Central memory CD8-positive, alpha-beta T cell (primary cell): Measurements from ENCODE around the gene MT1G.
"Not testable (repeated sequence)": the region's sequence is repeated elsewhere in the genome, so short reads cannot be mapped to it uniquely, and the experiment has no call there.

Source experiments
- ATAC-seq: fragments of 150-1000 bp; cut with Tn5 transposase; replicated peaks from 2 replicates; pipeline ENCODE4 v1.10.0; 2022; ENCODE audit warnings: mild to moderate bottlenecking, moderate FRiP score, moderate number of reproducible peaks; ENCODE audit not compliant: poor library complexity, severe bottlenecking; ENCODE audit errors: extremely low read depth
- DNase-seq, 2 donors: peaks; one replicate each; pipeline ENCODE4 v3.0.0; 2021; ENCODE audit warnings: low spot score in 2 of 2
- H3K27ac Mint-ChIP-seq: one replicate; pipeline ENCODE4 v1.8.0; 2022; ENCODE audit warnings: low read depth, mild to moderate bottlenecking, moderate library complexity, mixed read lengths
- H3K27me3 Mint-ChIP-seq: one replicate; pipeline ENCODE4 v1.8.0; 2022; ENCODE audit warnings: mixed read lengths
- H3K36me3 Mint-ChIP-seq: one replicate; pipeline ENCODE4 v1.8.0; 2022; ENCODE audit warnings: mild to moderate bottlenecking, moderate library complexity, mixed read lengths; ENCODE audit not compliant: insufficient read depth
- H3K4me1 Mint-ChIP-seq: one replicate; pipeline ENCODE4 v1.8.0; 2022; ENCODE audit warnings: mixed read lengths
- H3K4me3 Mint-ChIP-seq: one replicate; pipeline ENCODE4 v1.8.0; 2022; ENCODE audit warnings: mild to moderate bottlenecking, moderate library complexity, mixed read lengths
- H3K9me3 Mint-ChIP-seq: one replicate; pipeline ENCODE4 v1.8.0; 2022; ENCODE audit warnings: mixed read lengths

The MT1G gene

DNA sequence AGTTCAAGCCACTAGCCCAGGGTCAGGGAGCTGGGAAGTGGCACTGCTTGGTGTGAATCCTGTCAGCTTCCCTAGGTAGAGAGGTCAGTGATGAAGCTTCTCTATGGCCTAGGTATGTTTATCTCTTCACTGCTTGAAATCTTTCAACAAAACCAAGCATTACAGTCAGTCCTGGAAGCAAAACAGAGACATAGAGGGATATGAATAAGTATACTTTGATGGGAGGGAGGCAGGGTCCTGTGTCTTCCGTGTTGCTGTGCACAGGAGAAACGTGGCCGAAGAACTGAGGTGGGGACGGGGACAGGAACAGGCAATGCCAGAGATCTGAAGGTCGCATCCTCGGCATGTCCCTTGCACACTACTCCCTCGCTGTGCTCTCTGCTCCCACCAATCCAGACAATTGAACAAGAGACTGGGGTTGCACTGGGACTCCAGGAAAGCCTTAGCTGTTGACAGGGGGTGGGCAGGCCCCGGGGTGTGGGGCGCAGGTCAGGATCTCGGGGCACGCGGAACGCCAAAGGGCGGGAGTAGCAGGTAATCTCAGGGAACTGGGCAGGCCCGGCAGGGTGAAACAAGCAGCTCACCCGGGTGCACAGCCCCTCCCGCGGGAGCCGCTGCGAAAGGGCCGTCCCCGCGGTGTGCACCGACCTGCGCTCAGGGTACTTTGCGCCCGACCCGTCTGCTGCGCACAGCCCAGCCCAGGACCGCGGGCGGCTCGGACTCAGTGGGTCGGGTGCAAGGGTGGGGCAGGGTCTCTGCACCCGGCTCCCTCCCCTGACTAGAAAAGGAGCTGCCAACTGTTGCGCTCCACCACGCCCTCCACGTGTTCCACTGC lies 1.4 kb upstream of the MT1G start, which contains the start of gene MT1H:
TSS of gene MT1H (plus strand) at position 810 of the 835 bp plus-strand sequence. CDS start 71 bp downstream, outside the sequence.
- Mint-ChIP-seq H3K27ac (no peak within 1 kb of the TSS), H3K4me1 (peaks cover 11% of the 10 kb centered on the region), H3K4me3 (no peak within 1 kb of the TSS), H3K36me3 (peaks cover 6% of the 10 kb centered on the region), H3K27me3 (peaks cover 80% of the 10 kb centered on the region), H3K9me3 (no peaks in the 10 kb centered on the region)
- no peak for ATAC-seq
- DNase-seq = no peak

DNA sequence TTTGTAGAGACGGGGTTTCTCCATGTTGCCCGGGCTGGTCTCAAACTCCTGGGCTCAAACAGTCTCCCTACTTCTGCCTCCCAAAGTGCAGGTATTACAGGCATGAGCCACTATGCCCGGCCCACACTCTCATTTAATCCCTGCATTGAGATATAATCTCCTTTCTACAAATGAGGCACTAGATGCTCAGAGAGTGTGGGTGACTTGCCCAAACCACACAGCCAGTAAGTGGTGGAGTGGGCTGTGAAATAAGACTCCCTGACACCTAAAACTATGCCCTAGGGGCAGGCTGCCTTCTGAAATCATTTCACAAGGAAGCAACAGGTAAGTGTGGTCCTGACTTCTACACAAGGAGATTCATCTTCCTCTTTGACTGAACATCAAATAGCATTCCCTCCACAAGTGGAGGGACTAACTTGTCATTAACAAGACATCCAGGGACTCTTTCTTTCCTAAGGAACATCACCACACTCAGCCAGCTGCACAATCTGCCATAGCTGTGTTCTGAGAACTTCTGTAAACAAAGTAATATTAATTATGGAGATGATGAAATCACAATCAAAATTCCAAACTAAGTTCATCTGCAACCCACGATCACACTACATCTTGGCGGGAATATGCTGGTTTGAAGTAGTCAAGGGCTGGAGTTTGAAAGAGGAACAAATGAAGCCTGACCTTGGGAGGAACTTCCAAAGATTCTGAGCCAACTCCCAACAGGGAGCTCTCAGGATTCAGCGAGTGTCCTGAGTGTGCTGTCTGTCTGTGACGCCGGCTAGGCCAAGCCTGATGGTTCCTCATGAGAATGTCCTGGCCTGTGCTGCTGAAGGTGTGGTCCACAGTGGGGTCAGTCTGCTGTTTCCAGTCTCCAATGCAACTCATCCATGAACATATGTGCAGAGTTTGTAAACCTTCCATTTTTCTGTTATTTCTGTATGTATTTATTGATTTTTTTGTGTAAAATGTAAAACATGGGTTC lies 2.3 kb downstream of the MT1G start:
- not testable (repeated sequence) for H3K27ac Mint-ChIP-seq, H3K36me3 Mint-ChIP-seq, H3K9me3 Mint-ChIP-seq, H3K4me3 Mint-ChIP-seq, DNase-seq, ATAC-seq
- Mint-ChIP-seq H3K27me3 (peaks cover 44% of the 10 kb centered on the region), H3K4me1 (peaks cover 34% of the 10 kb centered on the region)

DNA sequence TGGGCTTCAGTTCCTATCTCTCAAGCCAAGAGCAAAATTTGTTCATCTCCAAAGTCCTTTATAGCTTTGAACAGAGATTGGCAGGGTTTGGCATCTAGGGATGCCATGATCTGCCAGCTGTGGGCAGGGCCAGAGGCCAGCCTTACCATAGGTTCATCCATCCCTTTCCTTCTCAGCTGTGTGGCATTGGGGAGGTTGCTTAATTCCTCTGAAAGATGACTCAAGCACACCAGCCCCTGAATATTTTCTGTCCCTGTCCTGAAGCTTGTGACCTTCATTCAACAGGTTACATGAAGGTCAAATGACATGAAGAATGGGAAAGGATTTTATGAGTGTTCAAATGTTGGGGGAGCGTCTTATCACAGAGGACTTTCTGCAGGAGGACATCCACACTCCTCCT lies 3.4 kb downstream of the MT1G start:
- H3K36me3 Mint-ChIP-seq = peaks cover 6% of the 10 kb centered on the region
- peaks cover 33% of the 10 kb centered on the region for H3K27me3 Mint-ChIP-seq
- no peak for ATAC-seq
- H3K4me1 Mint-ChIP-seq = peaks cover 31% of the 10 kb centered on the region
- no peak for DNase-seq
- no peaks in the 10 kb centered on the region for H3K9me3 Mint-ChIP-seq
- no peak overlapping the region for H3K27ac Mint-ChIP-seq
- H3K4me3 Mint-ChIP-seq = no peak overlapping the region

DNA sequence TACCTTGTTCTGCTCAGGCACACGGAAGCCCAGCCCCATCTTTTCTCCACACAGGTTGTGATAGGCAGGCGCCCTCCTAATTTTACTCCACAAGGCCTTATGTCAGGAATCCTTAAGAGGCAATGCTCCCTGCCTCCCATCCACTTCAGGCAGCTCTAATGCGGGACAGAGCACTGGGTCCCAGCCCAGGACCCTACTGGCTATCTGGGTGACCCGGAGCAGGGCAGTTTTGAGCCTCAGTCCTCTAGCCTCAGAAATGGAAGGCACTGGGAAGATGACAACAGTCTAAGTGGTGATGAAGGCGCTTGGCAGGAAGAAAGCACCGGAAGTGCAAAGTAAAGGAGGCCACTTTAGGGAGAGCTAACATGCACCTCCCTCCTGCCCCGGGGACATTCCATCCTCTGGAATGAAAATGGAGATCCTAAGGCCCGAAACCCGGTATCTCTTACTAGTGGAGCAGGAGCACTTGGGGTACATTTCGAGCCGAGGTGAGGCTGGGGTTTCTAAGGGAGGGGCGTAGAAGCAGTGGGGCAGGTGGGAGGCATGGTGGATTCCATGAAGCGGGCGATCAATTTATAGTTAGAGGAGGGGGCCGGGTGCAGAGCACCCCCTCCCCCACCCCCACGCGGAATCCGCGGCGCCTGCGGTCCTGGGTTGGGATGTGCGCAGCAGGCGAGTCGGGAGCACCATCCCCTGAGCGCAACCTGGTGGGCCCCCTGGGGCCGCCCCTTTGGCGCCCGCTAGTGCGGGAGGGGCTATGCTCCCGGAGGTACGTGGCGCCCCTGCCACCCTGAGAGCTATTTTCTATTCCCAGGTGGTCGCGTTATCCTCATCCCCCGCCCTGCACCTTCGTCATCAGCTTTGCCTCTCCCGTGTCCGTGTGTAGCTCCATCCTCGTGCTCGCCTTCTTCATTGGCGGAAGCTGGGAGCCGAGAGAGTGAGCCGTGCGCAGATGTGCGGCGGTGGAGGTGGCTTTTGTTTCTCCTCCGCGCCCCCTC lies 5.2 kb downstream of the MT1G start:
- H3K27me3 Mint-ChIP-seq = peaks cover 14% of the 10 kb centered on the region
- ATAC-seq = peak; percentile 55
- H3K27ac Mint-ChIP-seq = peak overlapping the region; percentile 84
- peaks cover 36% of the 10 kb centered on the region for H3K4me1 Mint-ChIP-seq
- DNase-seq = no peak
- peak overlapping the region; percentile 85 for H3K4me3 Mint-ChIP-seq
- peaks cover 9% of the 10 kb centered on the region for H3K36me3 Mint-ChIP-seq
- H3K9me3 Mint-ChIP-seq = no peaks in the 10 kb centered on the region

DNA sequence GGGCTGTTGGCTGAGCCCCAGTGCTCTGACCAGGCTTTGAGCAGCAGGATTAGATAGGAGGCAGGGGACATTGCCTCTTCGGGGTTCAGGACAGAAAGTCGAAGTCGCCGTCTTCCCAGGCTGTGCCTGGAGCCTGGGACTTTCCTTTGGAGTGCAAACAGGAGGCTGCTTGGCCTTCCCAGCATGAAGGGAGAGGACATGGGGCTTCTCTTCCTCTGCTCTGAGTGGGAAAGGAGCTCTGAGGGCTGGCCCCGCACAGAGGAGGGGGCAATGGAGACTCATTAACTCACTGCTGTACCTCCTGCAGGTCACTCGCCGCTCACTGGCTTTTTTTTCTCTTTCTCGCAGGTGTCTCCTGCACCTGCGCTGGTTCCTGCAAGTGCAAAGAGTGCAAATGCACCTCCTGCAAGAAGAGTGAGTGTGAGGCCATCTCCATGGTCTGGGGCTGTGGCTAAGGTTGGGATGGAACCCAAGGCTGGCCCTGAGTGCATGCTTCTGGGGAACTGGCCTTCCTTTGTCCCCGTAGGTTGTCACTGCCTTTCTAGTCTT lies 9.5 kb downstream of the MT1G start:
- no peaks in the 10 kb centered on the region for H3K9me3 Mint-ChIP-seq
- H3K4me1 Mint-ChIP-seq = peaks cover 34% of the 10 kb centered on the region
- H3K36me3 Mint-ChIP-seq = peaks cover 3% of the 10 kb centered on the region
- H3K27ac Mint-ChIP-seq = peak overlapping the region; percentile 95
- peak overlapping the region; percentile 91 for H3K4me3 Mint-ChIP-seq
- no peak for ATAC-seq
- no peaks in the 10 kb centered on the region for H3K27me3 Mint-ChIP-seq
- DNase-seq = no peak

DNA sequence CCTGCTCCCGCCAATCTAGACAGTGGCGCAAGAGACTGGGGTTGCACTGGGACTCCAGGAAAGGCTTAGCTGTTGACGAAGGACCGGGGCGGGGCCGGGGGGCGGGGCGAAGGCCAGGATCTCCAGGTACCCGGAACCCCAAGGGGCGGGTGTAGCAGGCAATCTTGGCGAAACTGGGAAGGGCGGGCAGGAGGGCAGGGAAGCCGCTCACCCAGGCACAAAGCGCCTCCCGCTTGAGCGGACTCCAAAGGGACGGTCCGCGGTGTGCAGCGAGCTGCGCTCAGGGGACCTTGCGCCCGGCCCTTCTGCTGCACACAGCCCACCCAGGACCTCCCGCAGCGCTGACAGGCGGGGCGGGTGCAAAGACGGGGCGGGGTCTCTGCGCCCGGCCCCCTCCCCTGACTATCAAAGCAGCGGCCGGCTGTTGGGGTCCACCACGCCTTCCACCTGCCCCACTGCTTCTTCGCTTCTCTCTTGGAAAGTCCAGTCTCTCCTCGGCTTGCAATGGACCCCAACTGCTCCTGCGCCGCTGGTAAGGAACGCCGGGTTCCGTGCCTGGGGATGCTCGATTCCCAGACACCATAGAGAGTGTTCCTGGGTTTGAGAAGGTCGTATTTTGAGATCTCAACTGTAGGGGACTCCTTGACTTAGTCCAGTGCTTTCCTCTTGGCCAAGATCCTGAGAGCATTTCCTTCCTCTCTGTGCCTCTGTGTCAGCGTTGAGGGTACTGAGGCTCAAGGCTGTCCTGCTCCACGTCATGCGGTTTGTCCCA lies 10.1 kb downstream of the MT1G start, which contains the start of gene MT1F:
TSS of gene MT1F (plus strand) at position 405 of the 772 bp plus-strand sequence. CDS start at position 505, 100 bp downstream.
- peak within 1 kb of the TSS; percentile 91 for H3K4me3 Mint-ChIP-seq
- peak; percentile 68 for ATAC-seq
- H3K9me3 Mint-ChIP-seq = no peaks in the 10 kb centered on the region
- H3K27me3 Mint-ChIP-seq = no peaks in the 10 kb centered on the region
- DNase-seq = peak; percentile 33 to 38
- H3K4me1 Mint-ChIP-seq = peaks cover 29% of the 10 kb centered on the region
- H3K27ac Mint-ChIP-seq = peak within 1 kb of the TSS; percentile 95
- H3K36me3 Mint-ChIP-seq = peaks cover 3% of the 10 kb centered on the region

DNA sequence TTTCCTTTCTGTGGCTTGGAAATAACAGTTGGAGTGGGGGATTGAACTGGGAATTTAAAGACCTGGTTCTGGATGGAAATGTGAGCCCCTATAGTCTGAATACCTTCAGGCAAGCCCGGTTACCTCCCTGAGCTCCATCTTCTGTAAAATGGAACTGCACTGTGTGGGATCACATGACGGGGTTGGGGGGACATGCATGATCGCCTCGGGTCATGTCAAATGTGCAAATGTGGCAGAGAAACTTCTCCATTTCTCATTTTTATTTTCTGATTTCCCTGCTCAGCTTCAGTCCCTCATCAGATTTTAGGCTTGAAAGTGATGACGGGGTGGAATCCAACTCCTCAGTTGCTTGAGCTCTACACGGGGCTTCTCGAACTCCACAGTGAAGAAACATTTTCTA lies 14.6 kb downstream of the MT1G start:
- H3K36me3 Mint-ChIP-seq = no peaks in the 10 kb centered on the region
- ATAC-seq (no peak), DNase-seq (no peak)
- H3K27me3 Mint-ChIP-seq = no peaks in the 10 kb centered on the region
- H3K27ac Mint-ChIP-seq = no peak overlapping the region
- H3K4me1 Mint-ChIP-seq = peaks cover 5% of the 10 kb centered on the region
- no peak overlapping the region for H3K4me3 Mint-ChIP-seq
- H3K9me3 Mint-ChIP-seq = no peaks in the 10 kb centered on the region

DNA sequence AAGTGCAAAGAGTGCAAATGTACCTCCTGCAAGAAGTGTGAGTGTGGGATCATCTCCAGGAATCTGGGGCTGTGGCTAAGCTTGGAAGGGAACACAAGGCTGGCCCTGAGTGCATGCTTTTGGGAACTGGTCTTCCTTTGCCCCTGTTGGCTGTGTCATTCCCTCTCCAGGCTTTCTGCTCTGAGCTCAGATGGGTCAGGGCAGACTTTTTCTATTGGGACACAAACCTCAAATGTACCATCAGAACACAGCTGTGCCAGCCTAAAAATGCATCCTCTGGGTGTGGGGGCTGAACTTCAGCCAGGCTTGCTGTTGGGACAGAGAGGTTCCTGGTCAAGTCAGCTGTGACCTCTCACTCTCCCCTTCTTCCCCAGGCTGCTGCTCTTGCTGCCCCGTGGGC lies 15.3 kb downstream of the MT1G start:
- H3K9me3 Mint-ChIP-seq = no peaks in the 10 kb centered on the region
- H3K27me3 Mint-ChIP-seq = no peaks in the 10 kb centered on the region
- no peak overlapping the region for H3K27ac Mint-ChIP-seq
- H3K36me3 Mint-ChIP-seq = no peaks in the 10 kb centered on the region
- H3K4me1 Mint-ChIP-seq = no peaks in the 10 kb centered on the region
- DNase-seq = no peak
- H3K4me3 Mint-ChIP-seq = no peak overlapping the region
- no peak for ATAC-seq

DNA sequence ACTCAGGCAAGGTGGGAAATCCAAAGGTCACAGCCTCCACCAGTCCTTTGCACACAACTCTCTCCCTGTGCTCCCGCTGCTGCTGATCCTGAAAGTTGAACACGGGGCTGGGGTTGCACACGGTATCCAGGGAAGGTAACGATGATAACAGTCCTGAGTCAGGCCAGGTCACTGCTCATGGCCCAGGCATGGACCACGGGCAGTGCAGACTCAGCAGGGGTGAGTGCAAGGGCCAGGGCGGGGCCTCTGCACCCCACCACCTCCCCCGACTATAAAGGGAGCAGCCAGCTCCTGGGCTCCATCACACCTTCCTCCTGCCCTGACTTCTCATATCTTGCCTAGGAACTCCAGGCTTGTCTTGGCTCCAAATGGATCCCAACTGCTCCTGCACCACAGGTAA lies 16.3 kb downstream of the MT1G start, which contains the start of gene MT1B:
TSS of gene MT1B (plus strand) at position 301 of the 400 bp plus-strand sequence. CDS start at position 369, 68 bp downstream.
- H3K9me3 Mint-ChIP-seq = no peaks in the 10 kb centered on the region
- no peaks in the 10 kb centered on the region for H3K4me1 Mint-ChIP-seq
- no peak within 1 kb of the TSS for H3K4me3 Mint-ChIP-seq
- H3K27me3 Mint-ChIP-seq = no peaks in the 10 kb centered on the region
- H3K36me3 Mint-ChIP-seq = no peaks in the 10 kb centered on the region
- no peak within 1 kb of the TSS for H3K27ac Mint-ChIP-seq
- no peak for ATAC-seq
- DNase-seq = no peak

DNA sequence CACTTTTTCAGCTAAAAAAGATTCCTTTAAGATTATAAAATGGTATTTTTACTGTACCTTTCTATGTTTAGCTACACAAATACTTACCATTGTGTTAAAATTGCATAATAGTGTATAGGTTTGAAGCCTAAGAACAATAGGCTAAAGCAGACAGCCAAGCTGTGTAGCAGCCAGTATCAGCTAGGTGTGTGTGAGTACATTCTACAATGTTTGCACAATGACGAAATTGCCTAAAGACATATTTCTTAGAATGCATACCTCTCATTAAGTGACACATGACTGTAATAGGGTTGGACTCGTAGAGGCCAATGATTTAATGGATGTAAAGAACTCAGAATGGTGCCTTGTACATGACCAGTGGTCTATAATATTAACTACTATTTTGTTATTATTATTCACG lies 18.0 kb downstream of the MT1G start:
- Mint-ChIP-seq H3K9me3 (no peaks in the 10 kb centered on the region), H3K36me3 (no peaks in the 10 kb centered on the region), H3K27me3 (no peaks in the 10 kb centered on the region), H3K4me3 (no peak overlapping the region), H3K27ac (no peak overlapping the region), H3K4me1 (no peaks in the 10 kb centered on the region)
- ATAC-seq (no peak), DNase-seq (no peak)

DNA sequence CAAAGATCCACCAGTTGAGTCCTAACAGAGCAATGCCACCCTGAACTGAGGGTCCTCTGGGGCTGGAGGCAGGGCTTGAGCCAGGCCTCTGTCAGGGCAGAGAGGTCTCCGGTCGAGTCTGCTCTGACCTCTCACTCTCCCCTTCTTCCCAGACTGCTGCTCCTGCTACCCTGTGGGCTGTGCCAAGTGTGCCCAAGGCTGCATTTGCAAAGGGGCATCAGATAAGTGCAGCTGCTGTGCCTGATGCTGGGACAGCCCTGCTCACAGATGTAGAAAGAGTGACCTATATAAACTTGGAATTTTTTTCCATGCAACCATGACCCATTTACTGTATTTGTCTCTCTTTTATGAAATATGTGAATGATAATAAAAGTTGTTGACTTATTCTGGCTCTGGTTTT lies 18.6 kb downstream of the MT1G start:
- no peaks in the 10 kb centered on the region for H3K9me3 Mint-ChIP-seq
- H3K4me3 Mint-ChIP-seq = no peak overlapping the region
- H3K27me3 Mint-ChIP-seq = no peaks in the 10 kb centered on the region
- DNase-seq = no peak
- no peak for ATAC-seq
- H3K4me1 Mint-ChIP-seq = peaks cover 1% of the 10 kb centered on the region
- H3K36me3 Mint-ChIP-seq = no peaks in the 10 kb centered on the region
- H3K27ac Mint-ChIP-seq = no peak overlapping the region
